Measurements from ENCODE around the gene CRACDL.

CRACDL gene

GRCh38 chr2:98924038-98924830 is 11.8 kb downstream of the CRACDL start:
- H3K9ac ChIP-seq (ENCODE audit: low read depth, low read length): no peak overlapping the region
- no peaks in the 10 kb centered on the region for H3K4me1 ChIP-seq (ENCODE audit: control insufficient read depth, insufficient read depth, low read length)
- no peak overlapping the region for H3K4me3 ChIP-seq (ENCODE audit: low read depth, low read length)
- H3K36me3 ChIP-seq (ENCODE audit: control insufficient read depth, insufficient read depth, low read length): no peaks in the 10 kb centered on the region
- H3K9me3 ChIP-seq (ENCODE audit: control insufficient read depth, insufficient read depth, low read length): no peaks in the 10 kb centered on the region
- H3K27me3 ChIP-seq (ENCODE audit: control insufficient read depth, insufficient read depth, low read length): no peaks in the 10 kb centered on the region

GRCh38 chr2:98923244-98923940 is 12.6 kb downstream of the CRACDL start:
- H3K36me3 ChIP-seq (ENCODE audit: control insufficient read depth, insufficient read depth, low read length): no peaks in the 10 kb centered on the region
- H3K4me1 ChIP-seq (ENCODE audit: control insufficient read depth, insufficient read depth, low read length): no peaks in the 10 kb centered on the region
- no peak overlapping the region for H3K4me3 ChIP-seq (ENCODE audit: low read depth, low read length)
- no peaks in the 10 kb centered on the region for H3K9me3 ChIP-seq (ENCODE audit: control insufficient read depth, insufficient read depth, low read length)
- H3K9ac ChIP-seq (ENCODE audit: low read depth, low read length): no peak overlapping the region
- H3K27me3 ChIP-seq (ENCODE audit: control insufficient read depth, insufficient read depth, low read length): no peaks in the 10 kb centered on the region

GRCh38 chr2:98921062-98921461 is 15.0 kb downstream of the CRACDL start:
- Histone ChIP-seq H3K4me1 (ENCODE audit: control insufficient read depth, insufficient read depth, low read length) (no peaks in the 10 kb centered on the region), H3K4me3 (ENCODE audit: low read depth, low read length) (no peak overlapping the region), H3K9ac (ENCODE audit: low read depth, low read length) (no peak overlapping the region), H3K27me3 (ENCODE audit: control insufficient read depth, insufficient read depth, low read length) (no peaks in the 10 kb centered on the region), H3K36me3 (ENCODE audit: control insufficient read depth, insufficient read depth, low read length) (no peaks in the 10 kb centered on the region), H3K9me3 (ENCODE audit: control insufficient read depth, insufficient read depth, low read length) (no peaks in the 10 kb centered on the region)

GRCh38 chr2:98917031-98917471 is 19.0 kb downstream of the CRACDL start:
- Histone ChIP-seq H3K27me3 (ENCODE audit: control insufficient read depth, insufficient read depth, low read length) (no peaks in the 10 kb centered on the region), H3K9me3 (ENCODE audit: control insufficient read depth, insufficient read depth, low read length) (no peaks in the 10 kb centered on the region), H3K9ac (ENCODE audit: low read depth, low read length) (no peak overlapping the region), H3K4me3 (ENCODE audit: low read depth, low read length) (no peak overlapping the region), H3K36me3 (ENCODE audit: control insufficient read depth, insufficient read depth, low read length) (no peaks in the 10 kb centered on the region), H3K4me1 (ENCODE audit: control insufficient read depth, insufficient read depth, low read length) (no peaks in the 10 kb centered on the region)

- Histone ChIP-seq H3K9ac (ENCODE audit: low read depth, low read length) (no peak overlapping the region), H3K4me3 (ENCODE audit: low read depth, low read length) (no peak overlapping the region), H3K36me3 (ENCODE audit: control insufficient read depth, insufficient read depth, low read length) (no peaks in the 10 kb centered on the region), H3K9me3 (ENCODE audit: control insufficient read depth, insufficient read depth, low read length) (no peaks in the 10 kb centered on the region), H3K27me3 (ENCODE audit: control insufficient read depth, insufficient read depth, low read length) (no peaks in the 10 kb centered on the region), H3K4me1 (ENCODE audit: control insufficient read depth, insufficient read depth, low read length) (no peaks in the 10 kb centered on the region)
Observed at GRCh38 chr2:98915751-98916358, 20.2 kb downstream of the CRACDL start.

- H3K4me1 ChIP-seq (ENCODE audit: control insufficient read depth, insufficient read depth, low read length): no peaks in the 10 kb centered on the region
- H3K9ac ChIP-seq (ENCODE audit: low read depth, low read length): no peak overlapping the region
- no peaks in the 10 kb centered on the region for H3K36me3 ChIP-seq (ENCODE audit: control insufficient read depth, insufficient read depth, low read length)
Observed at GRCh38 chr2:98914713-98915580, 21.1 kb downstream of the CRACDL start.

GRCh38 chr2:98913916-98914712 is 21.9 kb downstream of the CRACDL start:
- Histone ChIP-seq H3K4me1 (ENCODE audit: control insufficient read depth, insufficient read depth, low read length) (peaks cover 3% of the 10 kb centered on the region), H3K27me3 (ENCODE audit: control insufficient read depth, insufficient read depth, low read length) (no peaks in the 10 kb centered on the region), H3K9ac (ENCODE audit: low read depth, low read length) (no peak overlapping the region), H3K9me3 (ENCODE audit: control insufficient read depth, insufficient read depth, low read length) (no peaks in the 10 kb centered on the region), H3K36me3 (ENCODE audit: control insufficient read depth, insufficient read depth, low read length) (no peaks in the 10 kb centered on the region), H3K4me3 (ENCODE audit: low read depth, low read length) (no peak overlapping the region)

More at GRCh38 chr2:98914713-98915580, 21.1 kb downstream of the CRACDL start:
- no peak overlapping the region for H3K4me3 ChIP-seq (ENCODE audit: low read depth, low read length)
- no peaks in the 10 kb centered on the region for H3K9me3 ChIP-seq (ENCODE audit: control insufficient read depth, insufficient read depth, low read length)
- no peaks in the 10 kb centered on the region for H3K27me3 ChIP-seq (ENCODE audit: control insufficient read depth, insufficient read depth, low read length)

- Histone ChIP-seq H3K9ac (ENCODE audit: low read depth, low read length) (no peak overlapping the region), H3K9me3 (ENCODE audit: control insufficient read depth, insufficient read depth, low read length) (no peaks in the 10 kb centered on the region), H3K4me1 (ENCODE audit: control insufficient read depth, insufficient read depth, low read length) (peaks cover 12% of the 10 kb centered on the region), H3K36me3 (ENCODE audit: control insufficient read depth, insufficient read depth, low read length) (no peaks in the 10 kb centered on the region), H3K27me3 (ENCODE audit: control insufficient read depth, insufficient read depth, low read length) (no peaks in the 10 kb centered on the region), H3K4me3 (ENCODE audit: low read depth, low read length) (no peak overlapping the region)
Observed at GRCh38 chr2:98912957-98913915, 22.8 kb downstream of the CRACDL start.

- Histone ChIP-seq H3K9me3 (ENCODE audit: control insufficient read depth, insufficient read depth, low read length) (no peaks in the 10 kb centered on the region), H3K4me1 (ENCODE audit: control insufficient read depth, insufficient read depth, low read length) (peaks cover 12% of the 10 kb centered on the region), H3K9ac (ENCODE audit: low read depth, low read length) (no peak overlapping the region), H3K36me3 (ENCODE audit: control insufficient read depth, insufficient read depth, low read length) (no peaks in the 10 kb centered on the region), H3K4me3 (ENCODE audit: low read depth, low read length) (no peak overlapping the region), H3K27me3 (ENCODE audit: control insufficient read depth, insufficient read depth, low read length) (no peaks in the 10 kb centered on the region)
Observed at GRCh38 chr2:98912221-98912851, 23.7 kb downstream of the CRACDL start.

Data from iPS-15b (cell line).